Measurements from ENCODE around the gene COG2.

Gene COG2

DNA sequence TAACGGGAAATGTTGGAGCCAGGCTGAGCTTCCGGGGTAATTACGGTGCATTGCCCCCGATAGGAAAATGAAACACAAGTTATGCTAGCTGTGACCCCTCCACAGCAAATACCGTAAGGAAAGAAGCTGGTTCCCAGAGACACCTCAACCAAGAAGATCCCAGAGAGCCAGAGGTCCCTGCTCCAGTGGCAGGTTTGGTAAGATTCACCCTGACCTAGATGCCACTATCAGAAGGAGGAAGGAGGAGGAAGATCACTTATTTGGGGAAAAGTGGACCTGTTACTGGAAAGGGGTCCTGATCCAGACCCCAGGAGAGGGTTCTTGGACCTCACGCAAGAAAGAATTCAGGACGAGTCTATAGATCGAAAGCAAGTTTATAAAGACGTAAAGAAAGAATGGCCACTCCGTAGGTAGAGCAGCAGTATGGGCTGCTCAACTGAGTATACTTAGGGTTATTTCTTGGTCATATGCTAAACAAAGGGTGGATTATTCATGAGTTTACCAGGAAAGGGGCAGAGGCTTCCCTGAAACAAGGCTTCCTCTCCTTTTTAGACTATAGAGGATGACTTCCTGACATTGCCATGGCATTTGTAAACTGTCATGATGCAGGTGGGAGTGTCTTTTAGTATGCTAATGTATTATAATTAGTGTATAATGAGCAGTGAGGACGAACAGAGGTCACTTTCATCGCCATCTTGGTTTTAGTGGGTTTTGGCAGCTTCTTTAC is 97.4 kb downstream of the COG2 start:
- no peak for TF ChIP-seq ZNF350 (tag by site-specific recombination; IDR thresholded peaks at IDR 0.05)
- no peak for TF ChIP-seq ZNF530 (tag by site-specific recombination; IDR thresholded peaks at IDR 0.05; ENCODE audit: low read depth)
- TF ChIP-seq ZNF514 (tag by site-specific recombination; IDR thresholded peaks at IDR 0.05), result no peak
- no peak for TF ChIP-seq ZNF658 (tag by site-specific recombination; IDR thresholded peaks at IDR 0.05)
- no peak for TF ChIP-seq ZNF768 (tag by site-specific recombination; IDR thresholded peaks at IDR 0.05)
- TF ChIP-seq, protein P1, sequence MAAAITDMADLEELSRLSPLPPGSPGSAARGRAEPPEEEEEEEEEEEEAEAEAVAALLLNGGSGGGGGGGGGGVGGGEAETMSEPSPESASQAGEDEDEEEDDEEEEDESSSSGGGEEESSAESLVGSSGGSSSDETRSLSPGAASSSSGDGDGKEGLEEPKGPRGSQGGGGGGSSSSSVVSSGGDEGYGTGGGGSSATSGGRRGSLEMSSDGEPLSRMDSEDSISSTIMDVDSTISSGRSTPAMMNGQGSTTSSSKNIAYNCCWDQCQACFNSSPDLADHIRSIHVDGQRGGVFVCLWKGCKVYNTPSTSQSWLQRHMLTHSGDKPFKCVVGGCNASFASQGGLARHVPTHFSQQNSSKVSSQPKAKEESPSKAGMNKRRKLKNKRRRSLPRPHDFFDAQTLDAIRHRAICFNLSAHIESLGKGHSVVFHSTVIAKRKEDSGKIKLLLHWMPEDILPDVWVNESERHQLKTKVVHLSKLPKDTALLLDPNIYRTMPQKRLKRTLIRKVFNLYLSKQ (tag by site-specific recombination; IDR thresholded peaks at IDR 0.05; ENCODE audit: borderline replicate concordance), result no peak
- no peak for TF ChIP-seq ZNF138 (tag by site-specific recombination; IDR thresholded peaks at IDR 0.05; ENCODE audit: borderline replicate concordance)
- TF ChIP-seq, protein P2, sequence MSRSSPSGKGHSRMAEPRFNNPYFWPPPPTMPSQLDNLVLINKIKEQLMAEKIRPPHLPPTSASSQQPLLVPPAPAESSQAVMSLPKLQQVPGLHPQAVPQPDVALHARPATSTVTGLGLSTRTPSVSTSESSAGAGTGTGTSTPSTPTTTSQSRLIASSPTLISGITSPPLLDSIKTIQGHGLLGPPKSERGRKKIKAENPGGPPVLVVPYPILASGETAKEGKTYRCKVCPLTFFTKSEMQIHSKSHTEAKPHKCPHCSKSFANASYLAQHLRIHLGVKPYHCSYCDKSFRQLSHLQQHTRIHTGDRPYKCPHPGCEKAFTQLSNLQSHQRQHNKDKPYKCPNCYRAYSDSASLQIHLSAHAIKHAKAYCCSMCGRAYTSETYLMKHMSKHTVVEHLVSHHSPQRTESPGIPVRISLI (tag by site-specific recombination; IDR thresholded peaks at IDR 0.05), result no peak
- TF ChIP-seq, protein P3, sequence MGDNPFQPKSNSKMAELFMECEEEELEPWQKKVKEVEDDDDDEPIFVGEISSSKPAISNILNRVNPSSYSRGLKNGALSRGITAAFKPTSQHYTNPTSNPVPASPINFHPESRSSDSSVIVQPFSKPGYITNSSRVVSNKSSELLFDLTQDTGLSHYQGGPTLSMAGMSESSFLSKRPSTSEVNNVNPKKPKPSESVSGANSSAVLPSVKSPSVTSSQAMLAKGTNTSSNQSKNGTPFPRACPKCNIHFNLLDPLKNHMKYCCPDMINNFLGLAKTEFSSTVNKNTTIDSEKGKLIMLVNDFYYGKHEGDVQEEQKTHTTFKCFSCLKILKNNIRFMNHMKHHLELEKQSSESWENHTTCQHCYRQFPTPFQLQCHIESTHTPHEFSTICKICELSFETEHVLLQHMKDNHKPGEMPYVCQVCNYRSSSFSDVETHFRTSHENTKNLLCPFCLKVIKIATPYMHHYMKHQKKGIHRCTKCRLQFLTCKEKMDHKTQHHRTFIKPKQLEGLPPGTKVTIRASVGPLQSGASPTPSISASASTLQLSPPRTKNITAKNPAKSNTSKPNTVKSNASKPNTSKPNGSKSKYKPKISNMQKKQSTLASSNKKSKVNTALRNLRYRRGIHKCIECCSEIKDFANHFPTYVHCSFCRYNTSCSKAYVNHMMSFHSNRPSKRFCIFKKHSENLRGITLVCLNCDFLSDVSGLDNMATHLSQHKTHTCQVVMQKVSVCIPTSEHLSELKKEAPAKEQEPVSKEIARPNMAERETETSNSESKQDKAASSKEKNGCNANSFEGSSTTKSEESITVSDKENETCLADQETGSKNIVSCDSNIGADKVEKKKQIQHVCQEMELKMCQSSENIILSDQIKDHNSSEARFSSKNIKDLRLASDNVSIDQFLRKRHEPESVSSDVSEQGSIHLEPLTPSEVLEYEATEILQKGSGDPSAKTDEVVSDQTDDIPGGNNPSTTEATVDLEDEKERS (tag by site-specific recombination; IDR thresholded peaks at IDR 0.05), result no peak
- TF ChIP-seq GLI4 (tag by site-specific recombination; IDR thresholded peaks at IDR 0.05), result no peak
- TF ChIP-seq, protein P4, sequence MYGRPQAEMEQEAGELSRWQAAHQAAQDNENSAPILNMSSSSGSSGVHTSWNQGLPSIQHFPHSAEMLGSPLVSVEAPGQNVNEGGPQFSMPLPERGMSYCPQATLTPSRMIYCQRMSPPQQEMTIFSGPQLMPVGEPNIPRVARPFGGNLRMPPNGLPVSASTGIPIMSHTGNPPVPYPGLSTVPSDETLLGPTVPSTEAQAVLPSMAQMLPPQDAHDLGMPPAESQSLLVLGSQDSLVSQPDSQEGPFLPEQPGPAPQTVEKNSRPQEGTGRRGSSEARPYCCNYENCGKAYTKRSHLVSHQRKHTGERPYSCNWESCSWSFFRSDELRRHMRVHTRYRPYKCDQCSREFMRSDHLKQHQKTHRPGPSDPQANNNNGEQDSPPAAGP (tag by site-specific recombination; IDR thresholded peaks at IDR 0.05), result no peak
- no peak for TF ChIP-seq BCL11B (tag by site-specific recombination; IDR thresholded peaks at IDR 0.05; ENCODE audit: low read depth)
- no peak for TF ChIP-seq FEZF1 (tag by site-specific recombination; IDR thresholded peaks at IDR 0.05)
- TF ChIP-seq, protein P5, sequence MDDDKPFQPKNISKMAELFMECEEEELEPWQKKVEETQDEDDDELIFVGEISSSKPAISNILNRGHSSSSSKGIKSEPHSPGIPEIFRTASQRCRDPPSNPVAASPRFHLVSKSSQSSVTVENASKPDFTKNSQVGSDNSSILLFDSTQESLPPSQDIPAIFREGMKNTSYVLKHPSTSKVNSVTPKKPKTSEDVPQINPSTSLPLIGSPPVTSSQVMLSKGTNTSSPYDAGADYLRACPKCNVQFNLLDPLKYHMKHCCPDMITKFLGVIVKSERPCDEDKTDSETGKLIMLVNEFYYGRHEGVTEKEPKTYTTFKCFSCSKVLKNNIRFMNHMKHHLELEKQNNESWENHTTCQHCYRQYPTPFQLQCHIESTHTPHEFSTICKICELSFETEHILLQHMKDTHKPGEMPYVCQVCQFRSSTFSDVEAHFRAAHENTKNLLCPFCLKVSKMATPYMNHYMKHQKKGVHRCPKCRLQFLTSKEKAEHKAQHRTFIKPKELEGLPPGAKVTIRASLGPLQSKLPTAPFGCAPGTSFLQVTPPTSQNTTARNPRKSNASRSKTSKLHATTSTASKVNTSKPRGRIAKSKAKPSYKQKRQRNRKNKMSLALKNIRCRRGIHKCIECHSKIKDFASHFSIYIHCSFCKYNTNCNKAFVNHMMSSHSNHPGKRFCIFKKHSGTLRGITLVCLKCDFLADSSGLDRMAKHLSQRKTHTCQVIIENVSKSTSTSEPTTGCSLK (tag by site-specific recombination; IDR thresholded peaks at IDR 0.05), result no peak
- Histone ChIP-seq H3K27ac (ENCODE audit: extremely low read depth, low read depth, low read length) (no peak overlapping the region), H3K9me3 (ENCODE audit: control insufficient read depth, insufficient read depth, low read depth, low read length) (no peaks in the 10 kb centered on the region), H3K4me3 (ENCODE audit: low read depth, low read length) (no peak overlapping the region), H3K4me1 (ENCODE audit: control insufficient read depth, insufficient read depth, low read length) (no peaks in the 10 kb centered on the region), H3K36me3 (ENCODE audit: control insufficient read depth in 2 of 2, insufficient read depth in 1 of 2, low read length in 2 of 2) (no peaks in the 10 kb centered on the region)
- POLR2A ChIA-PET, result no interaction called here
- CTCF ChIA-PET, result interaction anchor here (0.7 to 0.9 kb wide), 2 partner anchors 12 to 448 kb away, joined by 3 read pairs; no protein-coding TSS in a partner anchor
